Measurements from ENCODE around the gene MTA1. TPM values are rescaled to one million over a fixed set of nuclear protein-coding genes. Genes with fewer than 3 reads are reported as not detected.
A peak's percentile ranks its signal among the peaks of the same experiment; 100 is the strongest.

MTA1 gene
- total RNA-seq, 1 donor, result 52.7 TPM

DNA sequence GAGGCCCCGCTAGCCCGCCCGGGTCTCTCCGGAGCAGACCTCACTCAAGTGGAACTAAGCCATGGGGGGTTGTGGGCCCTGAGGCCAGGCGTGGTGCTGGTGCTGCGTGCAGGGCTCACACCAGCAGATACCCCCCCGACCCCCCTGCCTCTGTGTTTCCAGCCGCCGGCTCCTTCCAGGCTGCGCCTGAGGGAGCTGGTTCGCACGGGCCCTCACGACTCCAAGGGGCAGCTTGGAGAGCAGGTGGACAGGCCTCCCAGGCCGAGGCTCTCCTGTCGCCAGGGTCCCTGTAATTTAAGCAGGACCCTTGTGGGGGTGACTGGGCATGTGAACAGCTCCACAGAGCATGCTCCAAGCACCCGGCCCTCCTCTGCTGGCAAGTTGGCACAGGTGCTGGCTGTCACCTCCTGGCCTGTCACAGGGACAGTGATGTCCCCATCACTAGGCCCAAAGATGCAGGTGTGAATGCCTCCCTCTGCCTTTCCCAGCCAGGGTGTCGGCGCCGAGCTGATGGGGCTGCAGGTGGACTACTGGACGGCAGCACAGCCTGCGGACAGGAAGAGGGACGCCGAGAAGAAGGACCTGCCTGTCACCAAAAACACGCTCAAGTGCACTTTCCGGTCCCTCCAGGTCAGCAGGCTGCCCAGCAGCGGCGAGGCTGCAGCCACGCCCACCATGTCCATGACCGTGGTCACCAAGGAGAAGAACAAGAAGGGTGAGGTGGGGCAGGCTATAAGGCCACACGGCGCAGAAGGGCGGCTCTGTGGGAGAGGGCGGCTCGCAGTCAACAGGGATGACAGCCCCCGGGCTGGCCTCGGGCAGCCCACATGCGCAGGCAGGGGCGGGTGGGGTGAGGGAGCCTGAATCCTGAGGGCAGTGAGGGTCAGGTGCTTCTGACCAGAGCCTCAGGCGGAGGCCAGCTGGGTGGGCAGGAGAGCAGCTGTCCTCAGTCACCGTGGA is 27.2 kb upstream of the MTA1 start:
- no peak for DNase-seq (ENCODE audit: low read depth)
- H3K4me3 ChIP-seq (ENCODE audit: low read depth, low read length), result no peak overlapping the region
- TF ChIP-seq, protein P1, sequence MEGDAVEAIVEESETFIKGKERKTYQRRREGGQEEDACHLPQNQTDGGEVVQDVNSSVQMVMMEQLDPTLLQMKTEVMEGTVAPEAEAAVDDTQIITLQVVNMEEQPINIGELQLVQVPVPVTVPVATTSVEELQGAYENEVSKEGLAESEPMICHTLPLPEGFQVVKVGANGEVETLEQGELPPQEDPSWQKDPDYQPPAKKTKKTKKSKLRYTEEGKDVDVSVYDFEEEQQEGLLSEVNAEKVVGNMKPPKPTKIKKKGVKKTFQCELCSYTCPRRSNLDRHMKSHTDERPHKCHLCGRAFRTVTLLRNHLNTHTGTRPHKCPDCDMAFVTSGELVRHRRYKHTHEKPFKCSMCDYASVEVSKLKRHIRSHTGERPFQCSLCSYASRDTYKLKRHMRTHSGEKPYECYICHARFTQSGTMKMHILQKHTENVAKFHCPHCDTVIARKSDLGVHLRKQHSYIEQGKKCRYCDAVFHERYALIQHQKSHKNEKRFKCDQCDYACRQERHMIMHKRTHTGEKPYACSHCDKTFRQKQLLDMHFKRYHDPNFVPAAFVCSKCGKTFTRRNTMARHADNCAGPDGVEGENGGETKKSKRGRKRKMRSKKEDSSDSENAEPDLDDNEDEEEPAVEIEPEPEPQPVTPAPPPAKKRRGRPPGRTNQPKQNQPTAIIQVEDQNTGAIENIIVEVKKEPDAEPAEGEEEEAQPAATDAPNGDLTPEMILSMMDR (IDR thresholded peaks at IDR 0.05; ENCODE audit: insufficient read depth, low read depth, low read length), result no peak

DNA sequence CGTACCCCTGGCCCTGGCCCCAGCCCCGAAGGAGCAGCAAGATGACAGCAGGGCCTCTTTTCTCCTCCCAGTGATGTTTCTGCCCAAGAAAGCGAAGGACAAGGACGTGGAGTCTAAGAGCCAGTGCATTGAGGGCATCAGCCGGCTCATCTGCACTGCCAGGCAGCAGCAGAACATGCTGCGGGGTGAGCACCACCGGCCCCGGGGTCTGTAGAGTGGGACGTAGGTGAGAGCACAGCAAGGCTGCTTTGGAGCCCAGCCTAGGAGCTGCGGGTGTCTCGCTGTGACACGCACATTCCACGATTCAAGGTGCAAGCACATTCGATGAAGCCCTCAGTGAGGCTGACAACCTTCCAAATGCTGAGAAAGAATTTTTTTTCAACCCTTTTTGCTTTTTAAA is 26.5 kb upstream of the MTA1 start:
- no peak for DNase-seq (ENCODE audit: low read depth)
- TF ChIP-seq, protein P1 (IDR thresholded peaks at IDR 0.05; ENCODE audit: insufficient read depth, low read depth, low read length), result no peak
- H3K4me3 ChIP-seq (ENCODE audit: low read depth, low read length), result no peak overlapping the region

DNA sequence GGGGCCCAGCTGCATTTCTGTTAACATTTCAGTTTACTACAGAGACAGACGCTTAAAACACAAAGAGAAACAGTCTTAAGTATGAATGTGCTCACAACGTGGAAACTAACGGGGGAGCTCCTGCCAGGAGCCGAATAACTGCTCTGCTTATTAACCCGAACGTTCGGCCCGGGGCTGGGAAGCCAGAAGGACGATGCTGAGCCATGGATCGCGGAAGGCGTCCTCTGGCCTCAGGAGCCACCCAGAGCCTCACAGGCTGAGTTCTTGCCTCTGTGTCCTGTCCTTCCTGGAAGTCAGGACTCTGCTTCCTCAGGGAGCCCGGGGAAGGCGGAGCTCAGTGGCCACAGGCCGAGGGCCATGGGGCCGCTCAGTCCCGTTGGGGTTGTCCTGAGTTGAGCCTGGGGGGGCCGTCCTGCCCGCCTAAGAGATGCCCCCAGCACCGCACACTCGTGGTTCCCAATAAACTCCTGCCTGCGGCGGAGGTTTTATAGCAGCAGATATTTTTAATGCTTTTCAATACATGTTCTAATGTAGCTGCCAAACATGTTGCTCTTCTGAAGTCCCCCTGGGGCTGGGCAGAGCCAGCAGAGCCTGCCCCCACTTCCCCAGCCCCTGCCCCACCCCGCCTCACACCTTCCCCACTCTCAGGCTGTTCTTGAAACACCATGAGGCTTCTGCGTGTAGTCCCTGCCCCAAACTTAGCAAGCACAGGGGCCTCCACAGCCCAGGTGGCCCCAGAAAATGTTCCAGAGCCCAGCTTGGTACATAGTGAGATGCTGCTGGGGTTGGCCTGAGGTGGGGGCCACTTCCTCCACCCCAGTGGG is 24.7 kb upstream of the MTA1 start:
- no peak for DNase-seq (ENCODE audit: low read depth)
- H3K4me3 ChIP-seq (ENCODE audit: low read depth, low read length), result no peak overlapping the region
- TF ChIP-seq, protein P1 (IDR thresholded peaks at IDR 0.05; ENCODE audit: insufficient read depth, low read depth, low read length), result no peak

DNA sequence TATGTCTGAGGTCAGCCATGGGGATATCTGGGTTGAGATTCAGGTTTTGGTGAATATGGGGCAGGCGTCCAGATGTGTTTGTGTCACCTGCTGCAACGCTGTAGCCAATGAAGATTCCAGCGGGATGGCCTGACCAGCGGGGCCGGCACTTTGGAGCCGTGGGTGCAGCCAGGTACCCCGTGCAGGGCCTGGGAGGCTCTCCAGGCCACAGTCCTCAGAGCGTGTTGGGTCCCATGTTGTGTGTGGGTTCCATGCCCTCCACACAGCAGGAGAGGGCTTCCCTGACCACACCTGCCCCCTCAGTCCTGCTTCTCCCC is 24.1 kb upstream of the MTA1 start:
- TF ChIP-seq, protein P1 (IDR thresholded peaks at IDR 0.05; ENCODE audit: insufficient read depth, low read depth, low read length), result no peak
- no peak overlapping the region for H3K4me3 ChIP-seq (ENCODE audit: low read depth, low read length)
- no peak for DNase-seq (ENCODE audit: low read depth)

DNA sequence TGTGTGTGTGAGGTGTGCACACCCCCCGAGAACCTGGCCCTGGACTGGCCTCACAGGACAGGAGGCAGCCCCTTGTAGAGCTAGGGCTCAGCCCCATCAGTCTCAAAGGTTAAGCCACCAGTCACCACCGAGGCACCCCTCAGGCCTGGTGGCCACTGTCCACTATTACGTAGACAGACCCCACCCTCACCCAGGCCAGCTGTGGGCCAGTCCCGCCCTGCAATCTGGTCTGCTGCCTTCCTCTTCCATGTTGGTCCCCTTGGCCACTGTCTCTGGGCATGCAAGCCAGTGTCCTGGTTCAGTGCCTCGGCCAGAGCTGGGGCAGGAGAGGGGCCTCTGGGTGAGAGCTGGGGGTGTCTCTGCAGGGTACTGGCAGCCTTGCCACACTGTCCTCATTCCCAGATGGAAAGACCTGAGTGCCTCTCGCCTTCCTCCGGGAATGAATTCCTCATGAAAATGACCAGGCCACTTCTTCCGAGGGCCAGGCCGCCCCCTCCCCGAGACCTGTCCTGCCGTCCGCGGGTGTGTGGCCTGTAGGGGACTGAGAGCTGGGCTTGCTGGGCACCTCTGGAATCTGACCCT is 22.2 kb upstream of the MTA1 start:
- TF ChIP-seq, protein P1 (IDR thresholded peaks at IDR 0.05; ENCODE audit: insufficient read depth, low read depth, low read length), result no peak
- no peak for DNase-seq (ENCODE audit: low read depth)
- no peak overlapping the region for H3K4me3 ChIP-seq (ENCODE audit: low read depth, low read length)

DNA sequence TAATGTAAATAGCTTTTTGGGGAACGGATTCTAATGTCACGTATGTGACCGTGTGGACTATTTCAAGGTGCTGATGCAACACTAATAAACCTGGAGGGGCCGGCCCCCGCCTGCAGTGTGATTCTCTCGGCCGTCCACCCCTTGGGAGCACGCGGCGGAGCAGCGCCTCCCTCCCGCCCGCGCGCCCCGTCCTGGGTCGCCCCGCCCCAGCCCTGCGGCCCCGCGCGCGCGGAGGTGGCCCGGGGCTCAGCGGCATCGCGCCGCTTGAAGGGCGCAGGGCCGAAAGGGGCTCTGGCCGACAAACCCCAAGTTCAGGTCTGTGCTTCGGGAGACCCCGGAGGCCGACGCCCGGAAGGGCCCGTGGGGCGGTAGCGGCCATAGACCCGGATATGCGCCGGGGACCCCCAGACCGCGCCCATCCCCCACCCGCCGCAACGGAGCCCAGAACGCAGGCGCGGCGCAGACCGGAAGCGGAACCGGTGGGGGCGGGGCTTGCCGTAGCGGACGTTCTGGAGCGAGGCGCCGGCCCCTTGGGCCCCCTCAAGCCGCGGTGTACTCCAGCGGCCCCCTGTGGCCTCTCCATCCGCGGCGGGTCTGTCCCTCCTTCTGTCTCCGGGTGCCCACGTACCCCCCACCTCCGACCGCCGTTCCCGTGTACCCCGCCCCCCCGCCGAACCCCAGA is 21.4 kb upstream of the MTA1 start, which contains the start of gene TEX22:
TSS of gene TEX22 (plus strand) at position 495 of the 682 bp plus-strand sequence. CDS start 803 bp downstream, outside the sequence.
- peak; percentile 75 for DNase-seq (ENCODE audit: low read depth)
- H3K4me3 ChIP-seq (ENCODE audit: low read depth, low read length), result peak within 1 kb of the TSS; percentile 77
- TF ChIP-seq, protein P1 (IDR thresholded peaks at IDR 0.05; ENCODE audit: insufficient read depth, low read depth, low read length), result no peak
